HT-29 (cell line): ENCODE results near the gene PARP11. TPM values are rescaled to one million over a fixed set of nuclear protein-coding genes. Genes with fewer than 3 reads are reported as not detected.

ENCODE experiments used
- DNase-seq: peaks from one replicate; pipeline ENCODE4 v3.0.0-alpha.2; 2015; ENCODE audit warnings: low spot score
- total RNA-seq: library from RNA; depleted of rRNA; stranded (reverse); fragments of >200 nt; shearing (Covaris generic); gene quantifications from 2 replicates; pipeline ENCODE4 v1.2.3, GENCODE V29; 2014; rRNA removed

The PARP11 gene
- 0.60 and 1.3 TPM in 2 replicates for total RNA-seq

DNA sequence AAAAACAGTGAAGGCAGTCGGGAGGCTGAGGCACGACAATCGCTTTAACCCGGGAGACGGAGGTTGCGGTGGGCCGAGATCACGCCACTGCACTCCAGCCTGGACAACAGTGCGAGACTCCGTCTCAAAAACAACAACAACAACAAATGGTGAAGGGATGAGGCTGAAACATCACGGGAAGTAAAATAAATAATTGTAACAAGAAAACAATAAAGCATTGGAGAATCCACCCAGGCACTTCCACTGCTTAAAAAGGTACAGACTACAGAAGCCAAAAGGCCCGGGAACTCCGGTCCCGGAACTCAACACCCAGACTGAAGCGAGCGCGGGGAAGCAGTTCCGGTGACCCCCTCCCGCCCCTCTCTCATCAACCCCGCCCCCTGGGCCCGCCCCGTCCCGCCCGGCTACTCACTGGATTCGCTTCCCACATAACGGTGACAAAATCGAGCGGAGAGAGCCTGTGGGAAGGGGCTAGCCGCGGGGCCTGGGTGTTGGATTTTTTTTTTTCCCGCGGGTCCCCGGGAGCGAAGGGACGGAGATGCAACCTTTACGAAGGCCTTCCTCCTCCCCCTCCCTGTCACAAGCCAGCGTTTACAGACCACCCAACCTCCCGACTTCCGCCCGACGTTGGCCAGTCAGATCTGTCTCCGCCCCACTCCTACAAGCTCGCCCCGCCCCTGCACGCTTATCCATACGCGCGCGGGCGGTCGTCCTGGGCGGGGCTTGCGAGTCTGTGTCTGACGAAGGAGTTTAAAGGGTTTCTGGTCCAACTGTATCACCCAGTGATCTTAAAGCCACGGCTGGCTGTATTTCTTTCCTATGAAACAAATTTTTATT is at the start of gene PARP11:
TSS of gene PARP11 (minus strand) at position 600 of the 837 bp plus-strand sequence. CDS start at position 430, 170 bp downstream.
- DNase-seq = peak; percentile 94

GRCh38 chr12:3922033-3922432 is 48.8 kb upstream of the PARP11 start:
- DNase-seq = no peak

- no peak for DNase-seq
Observed at GRCh38 chr12:3921526-3921925, 48.3 kb upstream of the PARP11 start.

- DNase-seq = no peak
Observed at GRCh38 chr12:3921151-3921471, 47.9 kb upstream of the PARP11 start.

GRCh38 chr12:3920351-3921150 is 47.4 kb upstream of the PARP11 start:
- no peak for DNase-seq

- DNase-seq = no peak
Observed at GRCh38 chr12:3913278-3913677, 40.1 kb upstream of the PARP11 start.

GRCh38 chr12:3912863-3913262 is 39.7 kb upstream of the PARP11 start:
- DNase-seq = no peak

- no peak for DNase-seq
Observed at GRCh38 chr12:3911409-3911808, 38.2 kb upstream of the PARP11 start.

- no peak for DNase-seq
Observed at GRCh38 chr12:3905664-3906063, 32.5 kb upstream of the PARP11 start.

DNA sequence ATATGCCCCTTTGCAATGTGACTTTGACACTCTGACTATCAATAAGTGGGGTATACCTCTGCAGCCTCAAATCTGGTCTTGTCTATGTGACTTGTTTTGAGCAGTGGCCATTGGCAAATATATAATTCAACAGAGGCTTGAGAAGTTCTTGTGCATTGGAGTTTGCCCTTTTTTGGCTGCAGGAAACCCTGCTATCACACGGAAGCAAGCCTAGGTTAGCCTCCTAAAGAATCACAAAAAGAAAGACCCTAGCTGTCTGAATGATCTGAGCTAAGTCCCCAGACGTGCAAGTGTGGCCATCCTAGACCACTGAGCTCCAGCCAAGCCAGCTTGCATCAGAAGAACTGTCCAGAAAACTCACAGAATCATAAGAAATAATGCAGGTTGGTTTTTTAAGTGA is 31.8 kb upstream of the PARP11 start:
- DNase-seq = no peak

- DNase-seq = no peak
Observed at GRCh38 chr12:3902921-3903320, 29.7 kb upstream of the PARP11 start.

DNA sequence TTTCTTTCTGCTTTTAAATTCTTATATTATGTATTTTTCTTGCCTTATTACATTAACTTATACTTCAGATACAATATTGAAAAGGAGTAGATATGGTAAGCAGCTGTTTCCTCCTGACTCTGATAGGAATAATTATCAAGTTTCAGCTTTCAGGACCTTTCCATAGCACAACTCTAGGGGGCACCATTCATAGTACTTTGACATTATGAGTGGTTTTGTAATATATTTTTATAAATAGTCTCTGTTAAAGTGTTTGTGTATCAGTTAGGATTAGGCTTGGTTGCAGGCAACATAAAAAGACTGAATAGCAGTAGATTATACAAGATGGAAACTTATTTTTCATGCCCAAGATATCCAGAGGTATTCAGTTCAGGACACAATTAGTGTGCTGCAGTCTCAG is 27.9 kb upstream of the PARP11 start:
- no peak for DNase-seq

DNA sequence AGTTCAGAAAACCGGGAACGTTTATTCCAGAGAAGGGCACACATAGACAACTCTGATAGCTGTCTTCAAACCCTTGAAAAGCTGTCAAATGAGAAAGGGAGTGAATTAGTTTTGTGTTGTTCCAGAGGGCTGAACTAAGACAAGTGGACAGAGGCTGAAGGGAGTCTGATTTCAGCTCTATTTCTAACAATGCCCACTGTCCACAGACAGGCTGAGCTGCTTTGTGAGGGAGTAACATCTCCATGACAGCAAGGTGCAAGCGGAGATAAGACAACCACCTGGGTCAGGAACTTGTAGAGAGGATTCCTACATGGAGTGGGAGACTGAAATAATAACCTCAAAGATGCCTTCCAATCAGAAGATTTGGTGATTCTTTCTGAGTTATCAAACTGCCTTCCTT is 25.6 kb upstream of the PARP11 start:
- no peak for DNase-seq

DNA sequence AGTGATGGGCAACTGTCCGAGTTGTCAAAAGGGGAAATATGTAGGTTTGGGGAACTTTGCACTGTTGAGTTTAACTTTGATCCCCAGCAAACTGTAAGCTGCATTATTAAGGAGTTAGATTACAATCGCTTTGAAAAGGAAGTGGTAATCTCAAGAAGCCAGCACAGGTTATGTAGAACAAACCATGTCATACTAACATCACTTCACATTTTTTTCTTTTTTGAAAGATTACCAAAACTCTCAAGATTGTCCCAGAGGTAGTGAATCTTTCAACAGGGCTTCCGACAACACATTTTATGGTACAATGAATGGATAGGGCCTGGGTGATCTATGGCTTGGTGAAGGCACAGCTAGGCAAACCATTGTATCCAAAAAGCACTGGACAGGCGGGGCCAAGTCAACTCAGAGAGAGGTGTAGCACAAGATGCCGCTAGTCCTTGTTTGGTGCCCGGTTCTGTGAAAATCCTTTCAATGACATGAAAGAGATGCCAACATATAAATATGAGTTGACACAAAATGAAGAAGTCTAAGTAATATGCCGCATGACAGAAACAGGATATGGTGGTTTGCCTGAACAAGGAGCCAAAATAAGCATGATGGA is 24.3 kb upstream of the PARP11 start:
- DNase-seq = no peak

GRCh38 chr12:3896801-3897351 is 23.7 kb upstream of the PARP11 start:
- DNase-seq = no peak

DNA sequence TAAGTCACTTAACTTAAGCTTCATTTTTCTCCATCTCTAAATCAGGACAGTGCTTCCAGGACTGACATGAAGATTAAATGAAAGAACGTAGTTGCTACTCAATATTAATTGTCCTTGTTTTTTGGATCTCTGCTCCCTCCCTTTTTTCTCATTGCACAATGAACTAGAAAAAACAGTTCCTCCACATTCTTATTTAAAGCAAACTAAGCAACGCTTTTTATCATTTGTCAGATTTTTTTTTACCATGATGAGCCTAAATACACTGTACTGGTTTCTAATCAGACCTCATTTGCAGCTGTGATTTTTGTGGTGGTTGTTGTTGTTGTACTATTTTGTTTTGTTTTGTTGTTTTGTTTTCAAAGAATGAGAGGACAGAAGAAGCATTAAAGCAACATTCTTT is 23.2 kb upstream of the PARP11 start:
- no peak for DNase-seq

DNA sequence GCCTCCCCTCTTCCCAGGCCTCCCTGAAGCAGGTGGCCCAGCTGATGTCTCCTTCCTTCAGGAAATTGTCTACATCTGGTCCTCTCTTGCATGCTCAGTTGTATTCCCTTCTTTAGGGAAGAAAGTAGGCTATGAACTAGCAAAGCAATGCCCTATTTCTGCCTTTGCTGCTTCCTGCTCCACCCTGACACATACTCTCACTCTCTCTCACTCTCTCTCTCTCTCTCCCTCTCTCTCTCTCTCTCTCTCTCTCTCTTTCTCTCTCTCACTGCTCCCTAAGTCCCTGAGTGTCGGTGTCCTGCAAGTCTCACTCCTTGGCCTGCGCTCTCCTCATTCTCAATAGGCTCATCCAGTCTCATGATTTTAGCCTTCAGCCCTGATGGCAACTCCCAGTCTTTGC is 19.4 kb upstream of the PARP11 start:
- DNase-seq = no peak

GRCh38 chr12:3891201-3891600 is 18.0 kb upstream of the PARP11 start:
- no peak for DNase-seq

GRCh38 chr12:3888659-3889058 is 15.5 kb upstream of the PARP11 start:
- DNase-seq = no peak

DNA sequence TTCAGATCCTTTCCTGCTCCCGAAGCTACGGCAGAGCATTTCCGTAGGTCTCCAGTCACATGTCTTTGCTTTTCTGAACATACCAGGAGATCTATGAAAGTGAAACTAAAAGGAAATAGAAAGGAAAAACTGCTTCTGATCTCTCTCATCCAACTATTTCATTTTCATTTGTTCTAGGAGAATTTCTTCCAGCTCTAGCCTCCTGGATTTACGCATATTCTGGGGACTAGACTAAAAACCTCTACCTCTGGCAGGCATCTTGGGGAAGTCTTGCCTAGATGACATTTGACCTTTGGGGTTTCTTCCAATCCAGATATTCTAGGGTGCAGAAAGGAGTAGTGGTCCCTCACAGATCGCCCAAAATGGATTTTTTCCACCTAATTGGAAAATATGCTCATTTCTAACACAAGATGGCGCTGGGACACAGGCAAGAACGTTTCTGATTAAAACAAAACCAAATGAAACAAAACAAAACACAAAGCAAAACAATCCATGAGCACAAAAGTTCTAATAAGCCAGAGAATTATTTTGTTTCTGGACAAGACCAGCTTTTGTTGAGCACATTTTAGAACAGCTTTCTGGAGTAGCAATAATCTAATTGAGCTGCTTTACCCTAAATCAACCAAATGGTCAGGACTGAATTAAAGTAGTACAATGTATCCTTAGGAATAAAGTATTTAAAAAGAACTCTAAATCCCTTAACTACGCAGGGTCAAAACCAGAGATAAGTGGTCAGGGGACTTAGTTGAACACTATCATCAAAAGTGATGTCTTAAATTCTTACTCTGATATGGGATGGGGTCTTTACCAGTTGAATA is 12.3 kb upstream of the PARP11 start:
- DNase-seq = peak; percentile 42

GRCh38 chr12:3884671-3885070 is 11.5 kb upstream of the PARP11 start:
- no peak for DNase-seq
